Left colon (tissue), 2 donors: ENCODE results near the gene HSD17B1. TPM values are rescaled to one million over a fixed set of nuclear protein-coding genes. Genes with fewer than 3 reads are reported as not detected.

Source experiments
- ATAC-seq: fragments of 200-7000 bp; cut with Tn5 transposase; one replicate; pipeline ENCODE4 v1.9.1; 2020; ENCODE audit warnings: mild to moderate bottlenecking, moderate library complexity
- DNase-seq, 2 donors: peaks; one replicate each; pipeline ENCODE4 v3.0.0-alpha.2; 2020
- intact Hi-C, 2 donors: fragments of 100-400 bp; cut with DNase I in 1 of 2; cut with micrococcal nuclease in 1 of 2; formaldehyde crosslinking; loops; one replicate each; pipeline versions ENCODE4 v1.11.2 to v1.14.0; 2022; cut with DNase I, micrococcal nuclease
- total RNA-seq, 2 donors: library from RNA; stranded (reverse); fragmentation: NEBNext Ultra II Directional; extraction: Animal tissue kit (Norgen Biotek cat#: 25700); gene quantifications; one replicate each; pipeline ENCODE4 v1.2.1, GENCODE V29; 2021
- donor health status: DM: no; HTN: no; CAD: no.
- donor health status: DM: yes; HTN: yes; CAD: no.

The HSD17B1 gene
- total RNA-seq, 2 donors from 2014 or later, result 0.85 to 0.98 TPM

DNA sequence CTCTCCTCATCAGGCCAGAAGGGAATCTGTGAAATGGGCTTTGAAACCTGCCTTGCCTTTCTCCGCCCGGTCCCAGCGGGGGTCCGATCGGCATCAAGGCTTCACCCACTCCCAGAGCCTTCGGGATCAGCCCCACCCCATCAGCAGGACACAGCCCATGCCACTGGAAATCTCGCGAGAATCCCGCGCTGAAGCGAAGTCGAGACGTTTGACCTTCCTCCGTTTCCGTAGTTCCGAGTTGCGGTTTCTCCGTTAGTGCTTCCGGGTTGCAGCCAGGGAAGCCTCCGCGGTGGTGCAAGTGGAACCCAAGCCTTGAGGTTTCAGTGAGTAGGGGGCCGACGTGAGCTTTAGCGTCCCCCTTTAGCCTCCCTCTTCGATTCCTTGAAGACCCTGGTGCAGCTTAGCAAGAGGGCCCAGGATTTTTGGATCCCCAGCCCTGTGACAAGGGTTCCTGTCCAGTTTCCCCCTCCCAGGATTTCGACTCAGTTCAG, 9.2 kb downstream of the HSD17B1 start, which contains the start of gene COASY:
TSS of gene COASY (plus strand) at position 252 of the 491 bp plus-strand sequence. CDS start 475 bp downstream, outside the sequence.
- peak; percentile 74 for ATAC-seq

DNA sequence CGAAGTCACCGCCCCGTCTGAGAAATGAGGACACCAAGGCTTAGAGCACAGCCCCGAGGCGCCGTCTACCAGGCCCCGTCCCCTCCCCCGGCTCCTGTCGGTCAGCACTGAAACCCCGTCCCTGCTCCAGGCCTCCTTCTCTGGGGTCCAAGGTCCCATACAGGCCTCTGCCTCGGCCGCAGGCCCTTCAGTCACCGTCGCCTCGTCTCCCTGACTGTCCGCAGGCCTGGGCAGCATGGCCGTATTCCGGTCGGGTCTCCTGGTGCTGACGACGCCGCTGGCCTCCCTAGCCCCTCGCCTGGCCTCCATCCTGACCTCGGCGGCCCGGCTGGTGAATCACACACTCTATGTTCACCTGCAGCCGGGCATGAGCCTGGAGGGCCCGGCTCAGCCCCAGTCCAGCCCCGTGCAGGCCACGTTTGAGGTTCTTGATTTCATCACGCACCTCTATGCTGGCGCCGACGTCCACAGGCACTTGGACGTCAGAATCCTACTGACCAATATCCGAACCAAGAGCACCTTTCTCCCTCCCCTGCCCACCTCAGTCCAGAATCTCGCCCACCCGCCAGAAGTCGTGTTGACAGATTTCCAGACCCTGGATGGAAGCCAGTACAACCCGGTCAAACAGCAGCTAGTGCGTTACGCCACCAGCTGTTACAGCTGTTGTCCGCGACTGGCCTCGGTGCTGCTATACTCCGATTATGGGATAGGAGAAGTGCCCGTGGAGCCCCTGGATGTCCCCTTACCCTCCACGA, 9.8 kb downstream of the HSD17B1 start:
- DNase-seq, result peak in 1 of 2 donors; percentile 42
- intact Hi-C loops, result no loop called here
- peak; percentile 11 for ATAC-seq

More for the DNA sequence above, 9.2 kb downstream of the HSD17B1 start, which contains the start of gene COASY:
- peak; percentile 96 to 97 for DNase-seq
- intact Hi-C loops, result no loop called here

DNA sequence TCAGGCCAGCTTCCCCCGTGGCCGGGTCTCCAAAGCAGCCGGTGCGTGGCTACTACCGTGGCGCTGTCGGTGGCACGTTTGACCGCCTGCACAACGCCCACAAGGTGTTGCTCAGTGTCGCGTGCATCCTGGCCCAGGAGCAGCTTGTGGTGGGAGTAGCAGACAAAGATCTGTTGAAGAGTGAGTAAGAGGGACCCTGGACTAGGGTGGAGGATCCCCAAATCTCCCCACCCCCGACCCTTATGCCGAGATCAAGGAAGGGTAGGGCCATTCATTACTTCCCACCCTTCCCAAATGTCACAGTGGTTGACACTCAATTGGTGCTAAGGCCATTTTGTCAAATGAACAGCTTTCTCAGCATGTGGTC, 10.4 kb downstream of the HSD17B1 start:
- intact Hi-C loops, result no loop called here
- peak in 1 of 2 donors; percentile 32 for DNase-seq
- ATAC-seq, result no peak

DNA sequence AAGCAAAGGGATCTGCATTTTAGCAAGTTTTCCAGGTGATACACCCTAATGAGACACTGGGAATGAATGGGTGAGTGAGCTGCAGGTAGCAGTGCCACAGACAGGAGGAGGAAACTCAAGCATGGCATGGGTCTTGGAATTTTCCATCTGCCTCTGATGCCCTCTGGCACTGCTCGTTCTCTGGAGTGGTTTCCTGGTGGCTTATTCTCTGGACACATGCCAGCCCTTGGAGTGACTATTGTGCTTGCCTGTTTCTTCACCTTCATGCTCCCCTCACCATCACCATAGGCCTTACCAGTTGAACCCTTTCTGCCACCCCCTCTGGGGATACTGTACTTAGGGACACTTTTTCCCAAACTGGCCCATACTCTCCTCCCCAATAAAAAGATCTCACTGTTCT, 10.8 kb downstream of the HSD17B1 start:
- intact Hi-C loops, result no loop called here
- ATAC-seq, result no peak

DNA sequence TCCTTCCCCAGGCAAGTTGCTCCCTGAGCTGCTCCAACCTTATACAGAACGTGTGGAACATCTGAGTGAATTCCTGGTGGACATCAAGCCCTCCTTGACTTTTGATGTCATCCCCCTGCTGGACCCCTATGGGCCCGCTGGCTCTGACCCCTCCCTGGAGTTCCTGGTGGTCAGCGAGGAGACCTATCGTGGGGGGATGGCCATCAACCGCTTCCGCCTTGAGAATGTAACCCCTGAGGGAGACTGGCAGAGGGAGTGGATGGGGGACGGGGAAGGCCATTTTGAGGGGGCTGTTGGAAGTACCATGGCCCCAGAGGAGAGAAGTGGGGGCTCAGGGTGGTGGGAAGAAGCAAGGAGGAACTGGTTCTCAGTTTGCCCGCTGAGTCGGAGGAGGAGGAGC, 11.2 kb downstream of the HSD17B1 start:
- intact Hi-C loops, result no loop called here
- DNase-seq (no peak), ATAC-seq (no peak)

More for the DNA sequence above, 10.8 kb downstream of the HSD17B1 start:
- DNase-seq, result peak in 1 of 2 donors; percentile 32

DNA sequence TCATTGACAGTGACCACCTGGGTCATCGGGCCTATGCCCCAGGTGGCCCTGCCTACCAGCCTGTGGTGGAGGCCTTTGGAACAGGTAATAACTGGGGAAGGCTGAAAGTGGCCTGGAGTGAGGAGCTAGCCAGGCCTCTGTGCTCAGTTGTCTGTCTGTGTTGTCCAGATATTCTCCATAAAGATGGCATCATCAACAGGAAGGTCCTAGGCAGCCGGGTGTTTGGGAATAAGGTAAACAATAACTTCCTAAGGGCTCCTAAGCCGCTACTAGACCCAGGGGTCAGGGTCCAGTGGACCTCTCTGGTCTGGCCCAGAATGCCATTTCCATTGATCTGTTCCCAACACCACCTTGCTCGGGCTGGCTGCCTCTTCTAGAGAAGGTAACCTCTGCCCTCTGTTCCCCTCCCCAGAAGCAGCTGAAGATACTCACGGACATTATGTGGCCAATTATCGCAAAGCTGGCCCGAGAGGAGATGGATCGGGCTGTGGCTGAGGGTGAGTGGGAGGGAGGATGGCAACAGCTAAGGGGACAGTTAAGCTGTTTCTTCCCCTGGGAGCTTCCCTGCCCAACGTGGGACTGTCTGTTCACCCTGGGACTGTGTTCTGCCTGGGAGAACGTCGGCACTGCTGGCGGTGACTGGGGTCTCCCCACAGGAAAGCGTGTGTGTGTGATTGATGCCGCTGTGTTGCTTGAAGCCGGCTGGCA, 12.2 kb downstream of the HSD17B1 start:
- ATAC-seq (no peak), DNase-seq (peak in 1 of 2 donors; percentile 37)
- intact Hi-C loops, result no loop called here

DNA sequence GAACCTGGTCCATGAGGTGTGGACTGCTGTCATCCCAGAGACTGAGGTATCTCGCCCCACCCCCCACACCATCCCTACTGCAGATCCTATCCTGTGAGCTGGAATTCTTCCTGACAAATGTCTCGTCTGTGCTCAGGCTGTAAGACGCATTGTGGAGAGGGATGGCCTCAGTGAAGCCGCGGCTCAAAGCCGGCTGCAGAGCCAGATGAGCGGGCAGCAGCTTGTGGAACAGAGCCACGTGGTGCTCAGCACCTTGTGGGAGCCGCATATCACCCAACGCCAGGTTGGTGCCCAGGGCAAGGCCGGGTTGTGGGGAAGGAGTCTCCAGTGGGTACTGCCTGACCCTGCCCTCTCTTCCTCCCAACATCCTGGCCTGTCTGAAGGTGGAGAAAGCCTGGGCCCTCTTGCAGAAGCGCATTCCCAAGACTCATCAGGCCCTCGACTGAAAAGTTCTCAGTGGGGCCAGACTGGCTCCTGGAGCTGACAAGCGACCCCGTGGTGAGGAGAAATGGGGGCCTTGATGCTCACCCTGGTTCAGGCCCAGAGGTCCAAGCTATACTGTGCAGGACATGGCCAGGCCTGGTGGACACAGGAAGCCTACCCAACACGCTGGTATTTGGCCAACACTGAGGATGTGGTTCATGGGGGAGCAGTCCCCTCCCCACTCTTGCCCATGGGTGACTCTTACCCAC, 12.9 kb downstream of the HSD17B1 start:
- no peak for DNase-seq
- intact Hi-C loops, result no loop called here
- no peak for ATAC-seq

DNA sequence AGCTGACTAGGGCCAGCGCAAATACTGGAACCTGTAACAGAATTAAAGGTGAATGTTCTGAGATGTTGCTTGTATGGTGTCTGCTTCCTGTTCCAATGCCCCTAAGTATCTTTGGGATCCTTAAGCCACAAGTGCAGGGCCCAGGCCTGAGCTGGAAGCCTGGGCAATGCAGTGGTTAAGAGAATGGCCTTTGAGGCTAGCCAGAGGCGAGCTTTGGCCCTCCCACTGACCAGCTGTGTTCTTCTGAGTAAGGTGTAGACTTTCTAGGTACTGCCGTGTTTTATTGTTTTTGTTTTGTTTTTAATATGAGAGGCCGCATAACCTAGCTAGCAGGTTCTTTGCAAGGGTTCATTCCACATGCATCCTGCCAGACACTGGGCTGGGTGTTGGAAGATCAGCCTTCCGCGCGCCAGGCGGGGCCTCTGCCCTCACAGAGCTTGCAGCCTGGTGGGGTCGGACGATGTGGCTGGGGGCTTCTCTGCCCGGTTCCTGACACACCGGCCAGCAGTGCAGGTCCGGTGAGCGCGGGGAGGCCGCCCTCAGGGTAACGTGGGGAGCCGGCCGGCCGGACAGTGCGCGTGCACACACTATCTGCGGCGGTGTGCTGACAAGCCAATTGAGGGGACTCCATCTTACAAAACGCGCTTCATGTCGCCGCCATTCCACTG, 13.6 kb downstream of the HSD17B1 start:
- ATAC-seq (no peak), DNase-seq (no peak)
- intact Hi-C loops, result no loop called here

DNA sequence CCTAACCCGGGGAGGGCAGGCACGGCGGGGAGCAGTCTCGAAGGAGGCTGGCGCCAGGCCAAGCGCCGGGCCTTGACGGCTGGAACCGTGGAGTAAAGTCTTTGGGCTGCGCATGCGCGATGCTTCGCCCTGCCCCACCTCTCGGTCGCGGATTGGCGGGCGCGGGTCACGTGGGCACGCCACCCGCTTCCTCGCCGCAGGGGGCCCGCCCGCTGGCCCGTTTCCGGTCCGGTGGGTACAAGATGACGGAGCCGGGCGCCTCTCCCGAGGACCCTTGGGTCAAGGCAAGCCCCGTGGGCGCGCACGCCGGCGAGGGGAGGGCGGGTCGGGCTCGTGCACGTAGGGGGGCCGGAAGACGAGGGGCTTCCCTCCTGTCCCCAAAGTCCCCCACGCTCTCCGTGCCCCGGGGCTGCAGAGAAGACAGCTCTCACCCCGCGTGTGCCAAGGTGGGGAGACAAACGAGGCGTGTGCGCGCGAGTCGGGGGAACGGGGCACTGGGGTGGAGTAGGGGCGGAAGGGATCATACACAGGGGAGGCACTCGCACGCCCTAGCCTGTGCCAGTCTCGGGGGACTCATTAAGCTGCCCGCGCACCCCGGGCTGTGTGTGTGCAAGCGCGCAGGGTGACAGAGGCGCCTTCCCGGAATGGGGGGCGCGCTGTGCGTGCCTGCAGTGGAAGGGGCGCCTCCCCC, 14.3 kb downstream of the HSD17B1 start, which contains the start of gene MLX:
TSS of gene MLX (plus strand) at position 218 of the 691 bp plus-strand sequence. CDS start at position 243, 25 bp downstream.
- ATAC-seq (peak; percentile 76), DNase-seq (peak; percentile 95 to 97)
- intact Hi-C loops, result no loop called here

DNA sequence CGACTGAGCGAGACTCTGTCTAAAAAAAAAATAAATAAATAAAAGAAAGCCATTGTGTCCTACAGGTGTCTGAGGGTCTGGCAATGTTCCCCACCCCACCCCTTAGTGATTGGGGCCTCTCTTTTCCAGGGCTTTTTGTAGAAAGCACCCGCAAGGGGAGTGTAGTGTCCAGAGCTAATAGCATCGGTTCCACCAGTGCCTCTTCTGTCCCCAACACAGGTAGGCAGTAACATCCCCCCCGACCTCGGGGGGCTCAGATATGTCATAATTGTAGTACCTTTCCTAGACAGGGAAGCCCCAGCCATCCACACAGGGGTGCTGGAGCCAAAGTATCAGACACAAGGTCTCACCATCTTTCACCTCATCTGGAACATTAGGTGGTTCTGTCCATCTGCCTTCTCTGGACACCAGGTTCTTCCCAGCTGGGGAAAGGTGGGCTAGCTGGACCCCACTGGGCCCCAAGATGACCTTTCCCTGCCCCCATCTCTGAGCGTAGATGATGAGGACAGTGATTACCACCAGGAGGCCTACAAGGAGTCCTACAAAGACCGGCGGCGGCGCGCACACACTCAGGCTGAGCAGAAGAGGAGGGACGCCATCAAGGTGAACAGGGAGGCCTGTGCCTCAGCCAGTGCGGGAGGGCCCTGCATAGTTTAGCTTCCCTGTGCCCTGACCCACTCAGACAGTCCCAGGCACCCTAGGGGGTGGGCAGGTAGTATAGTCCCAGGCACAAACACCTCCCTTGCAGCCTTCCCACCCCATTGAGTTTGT, 15.8 kb downstream of the HSD17B1 start:
- ATAC-seq (no peak), DNase-seq (no peak)
- intact Hi-C loops, result no loop called here

DNA sequence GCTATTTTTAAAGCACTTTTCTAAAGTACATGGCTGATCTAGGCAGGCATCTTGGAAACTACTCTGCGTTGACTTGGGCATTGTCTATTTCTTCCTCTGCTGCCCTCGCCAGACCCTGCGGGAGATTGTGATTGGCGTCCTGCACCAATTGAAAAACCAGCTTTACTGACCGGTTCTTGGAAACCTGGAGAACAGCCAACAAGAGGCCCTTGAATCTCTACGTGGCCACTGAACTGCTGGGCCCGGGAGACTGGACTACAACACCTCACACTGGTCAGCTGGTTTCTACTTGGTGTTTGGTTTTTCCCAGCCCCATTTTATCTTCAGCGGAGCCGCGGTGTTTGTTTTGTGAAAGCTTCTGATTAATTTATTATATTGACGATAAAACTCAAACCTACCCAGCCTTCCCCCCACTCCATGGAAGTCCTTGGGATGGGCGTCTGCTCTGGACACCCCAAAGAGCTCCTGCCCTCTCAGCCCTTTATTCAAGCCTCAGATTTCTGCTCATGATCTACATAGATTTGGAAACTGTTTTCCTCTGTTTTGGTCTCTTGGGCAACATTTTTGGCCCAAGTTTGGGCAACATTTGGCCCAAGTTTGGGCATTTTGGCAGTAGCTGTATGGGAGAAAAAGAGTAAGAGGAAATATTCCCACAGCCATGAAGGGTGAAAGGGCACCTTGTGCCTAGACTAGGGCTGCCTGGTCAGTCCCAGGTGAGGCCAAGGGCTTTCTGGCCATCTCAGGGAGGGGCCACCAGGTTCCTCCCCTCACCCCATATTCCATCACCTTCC, 18.9 kb downstream of the HSD17B1 start:
- intact Hi-C loops, result loop anchor here in 1 of 2 donors (10.0 kb wide), 1 partner anchor 113 kb away; the partner anchor contains the start of genes CCR10 and CNTNAP1
- DNase-seq, result no peak
- ATAC-seq, result no peak

DNA sequence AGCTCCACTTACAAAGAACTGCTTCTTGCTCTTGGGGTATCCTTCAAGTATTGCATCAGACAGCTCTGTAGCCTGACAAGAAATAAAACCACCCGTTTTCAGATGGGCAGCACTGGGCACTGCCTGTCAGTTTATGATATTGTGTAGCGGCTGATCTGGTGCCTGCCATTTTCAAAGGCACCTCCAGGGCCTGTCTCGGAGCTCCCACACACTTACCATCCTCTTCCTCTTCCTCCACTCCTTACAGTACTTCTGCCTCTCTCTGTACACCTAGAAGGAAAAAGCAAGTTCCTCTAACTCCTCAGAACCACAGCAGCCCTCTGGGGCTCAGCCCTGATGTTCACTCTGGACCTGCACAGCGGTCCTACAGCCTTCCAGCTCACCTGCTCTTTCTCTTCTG, 20.4 kb downstream of the HSD17B1 start:
- DNase-seq, result no peak
- ATAC-seq, result no peak
- intact Hi-C loops, result loop anchor here in 1 of 2 donors (10.0 kb wide), 1 partner anchor 112 kb away; the partner anchor contains the start of genes CCR10 and CNTNAP1

DNA sequence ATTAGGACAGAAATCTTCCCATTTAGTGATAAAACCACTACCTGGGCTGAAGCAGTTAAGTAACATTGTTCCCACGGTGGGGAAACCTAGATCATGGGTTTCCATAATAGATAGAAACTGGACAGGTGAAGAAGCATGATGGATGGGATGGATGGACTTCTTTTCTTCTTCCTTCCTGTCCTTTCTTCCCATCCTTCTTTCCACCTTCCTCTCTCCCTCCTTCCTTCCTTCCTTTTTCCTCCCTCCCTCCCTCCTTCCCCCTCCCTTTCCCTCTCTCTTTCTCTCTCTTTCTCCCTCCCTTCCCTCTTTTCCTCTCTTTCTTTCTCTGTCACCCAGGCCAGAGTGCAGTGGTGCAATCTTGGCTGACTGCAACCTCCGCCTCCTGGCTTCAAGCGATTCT, 21.7 kb downstream of the HSD17B1 start:
- ATAC-seq (no peak), DNase-seq (no peak)
- intact Hi-C loops, result loop anchor here in 1 of 2 donors (10.0 kb wide), 1 partner anchor 110 kb away; the partner anchor contains the start of genes CCR10 and CNTNAP1

DNA sequence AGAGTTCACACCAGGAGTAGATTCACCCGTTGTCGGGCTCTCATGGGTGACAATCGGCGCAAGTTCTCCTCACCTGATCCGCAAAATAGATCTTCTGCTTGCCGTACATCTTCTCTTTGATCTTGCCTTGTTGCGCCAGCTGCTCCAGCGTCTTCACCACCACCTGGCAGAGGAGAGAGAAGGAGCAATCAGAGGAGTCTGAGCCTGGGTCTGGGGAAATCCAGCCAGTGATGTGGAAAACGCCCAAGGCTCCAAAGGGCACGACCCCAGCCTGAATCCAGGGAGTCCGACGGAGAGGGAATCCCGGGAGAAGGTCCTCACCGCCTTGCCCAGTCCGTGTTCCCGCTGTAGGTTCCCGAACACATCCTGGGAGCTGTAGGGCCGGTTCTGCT, 24.4 kb downstream of the HSD17B1 start:
- intact Hi-C loops, result loop anchor here in 1 of 2 donors (10.0 kb wide), 1 partner anchor 108 kb away; the partner anchor contains the start of genes CCR10 and CNTNAP1
- no peak for DNase-seq
- peak; percentile 18 for ATAC-seq

DNA sequence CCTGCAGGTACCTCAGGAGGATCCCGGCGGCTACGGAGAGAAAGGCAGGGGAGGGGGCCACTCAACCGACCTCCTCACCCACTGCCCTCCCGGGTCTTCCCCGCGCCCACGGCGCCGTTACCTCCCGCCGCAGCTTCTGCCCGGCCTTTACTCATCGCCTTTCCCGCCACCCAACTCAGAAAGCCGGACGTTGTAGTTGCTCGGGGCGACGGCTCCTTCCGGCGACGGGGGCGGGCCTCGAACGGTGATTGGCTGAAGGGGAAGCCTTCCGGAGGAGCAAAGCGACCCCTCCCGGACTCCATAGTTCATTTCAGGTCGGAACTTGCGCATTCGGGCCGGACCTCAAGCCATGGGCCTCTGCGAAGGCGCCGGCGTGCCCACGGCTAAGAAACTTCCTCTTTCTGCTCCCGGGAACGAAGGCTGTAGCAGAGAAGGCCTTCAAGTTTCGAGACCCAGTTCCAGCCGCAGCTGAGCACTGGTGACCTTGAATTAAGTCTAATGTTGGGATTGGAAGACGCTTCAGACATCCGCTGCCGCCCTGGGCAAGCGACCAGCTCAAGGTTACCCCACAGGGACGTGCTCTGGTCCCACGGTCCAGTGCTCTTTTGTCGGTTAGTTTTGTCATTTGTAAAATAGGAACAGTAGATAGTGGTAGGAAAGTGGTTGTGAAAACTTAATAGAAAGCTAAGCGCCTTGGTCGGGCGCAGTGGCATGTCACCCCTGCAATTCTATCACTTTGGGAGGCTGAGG, 25.0 kb downstream of the HSD17B1 start, which contains the start of gene PSMC3IP:
TSS of gene PSMC3IP (minus strand) at position 198 of the 750 bp plus-strand sequence. CDS start at position 155, 43 bp downstream.
- ATAC-seq (peak; percentile 91), DNase-seq (peak; percentile 96 to 97)
- intact Hi-C loops, result loop anchor here in 1 of 2 donors (10.0 kb wide), 1 partner anchor 107 kb away; the partner anchor contains the start of genes CCR10 and CNTNAP1
